Measurements from ENCODE around the gene TP53TG5.
A peak's percentile ranks its signal among the peaks of the same experiment; 100 is the strongest.

TP53TG5 gene

GRCh38 chr20:45405571-45406259 lies 27.6 kb upstream of the TP53TG5 start:
- no peak for DNase-seq (ENCODE audit: low read depth in 3 of 3, low spot score in 1 of 3)

- no peak for DNase-seq (ENCODE audit: low read depth in 3 of 3, low spot score in 1 of 3)
These were observed 26.3 kb upstream of the TP53TG5 start for GRCh38 chr20:45404438-45404837.

- no peak for DNase-seq (ENCODE audit: low read depth in 3 of 3, low spot score in 1 of 3)
These were observed 24.8 kb upstream of the TP53TG5 start for GRCh38 chr20:45402946-45403345.

GRCh38 chr20:45400346-45401031 lies 22.4 kb upstream of the TP53TG5 start:
- DNase-seq (ENCODE audit: low read depth in 3 of 3, low spot score in 1 of 3) = no peak

GRCh38 chr20:45399018-45399417 lies 20.9 kb upstream of the TP53TG5 start:
- no peak for DNase-seq (ENCODE audit: low read depth in 3 of 3, low spot score in 1 of 3)

- DNase-seq (ENCODE audit: low read depth in 3 of 3, low spot score in 1 of 3) = no peak
These were observed 16.9 kb upstream of the TP53TG5 start for GRCh38 chr20:45395114-45395415.

- DNase-seq (ENCODE audit: low read depth in 3 of 3, low spot score in 1 of 3) = no peak
These were observed 16.3 kb upstream of the TP53TG5 start for GRCh38 chr20:45394221-45395113.

- DNase-seq (ENCODE audit: low read depth in 3 of 3, low spot score in 1 of 3) = no peak
These were observed 14.6 kb upstream of the TP53TG5 start for GRCh38 chr20:45392733-45393132.

- DNase-seq (ENCODE audit: low read depth in 3 of 3, low spot score in 1 of 3) = no peak
These were observed 13.4 kb upstream of the TP53TG5 start for GRCh38 chr20:45391559-45391958.

GRCh38 chr20:45390931-45391330 lies 12.8 kb upstream of the TP53TG5 start:
- no peak for DNase-seq (ENCODE audit: low read depth in 3 of 3, low spot score in 1 of 3)

- DNase-seq (ENCODE audit: low read depth in 3 of 3, low spot score in 1 of 3) = no peak
These were observed 9.1 kb upstream of the TP53TG5 start for GRCh38 chr20:45387274-45387673.

GRCh38 chr20:45377269-45377668 lies 856 bp downstream of the TP53TG5 start:
- DNase-seq (ENCODE audit: low read depth in 3 of 3, low spot score in 1 of 3) = no peak

GRCh38 chr20:45374966-45375365 lies 3.2 kb downstream of the TP53TG5 start:
- no peak for DNase-seq (ENCODE audit: low read depth in 3 of 3, low spot score in 1 of 3)

GRCh38 chr20:45374101-45374467 lies 4.0 kb downstream of the TP53TG5 start:
- DNase-seq (ENCODE audit: low read depth in 3 of 3, low spot score in 1 of 3) = no peak

GRCh38 chr20:45373353-45374100 lies 4.6 kb downstream of the TP53TG5 start:
- peak; percentile 75 to 92 (median 77) for DNase-seq (ENCODE audit: low read depth in 3 of 3, low spot score in 1 of 3)

- DNase-seq (ENCODE audit: low read depth in 3 of 3, low spot score in 1 of 3) = no peak
These were observed 5.3 kb downstream of the TP53TG5 start for GRCh38 chr20:45372646-45373352.

- DNase-seq (ENCODE audit: low read depth in 3 of 3, low spot score in 1 of 3) = no peak
These were observed 5.9 kb downstream of the TP53TG5 start for GRCh38 chr20:45372241-45372640.

- DNase-seq (ENCODE audit: low read depth in 3 of 3, low spot score in 1 of 3) = no peak
These were observed 7.5 kb downstream of the TP53TG5 start for GRCh38 chr20:45370571-45371160.

GRCh38 chr20:45368221-45368980 lies 9.7 kb downstream of the TP53TG5 start:
- DNase-seq (ENCODE audit: low read depth in 3 of 3, low spot score in 1 of 3) = no peak

GRCh38 chr20:45367126-45367525 lies 11.0 kb downstream of the TP53TG5 start:
- DNase-seq (ENCODE audit: low read depth in 3 of 3, low spot score in 1 of 3) = no peak
